ENCODE results near the gene KCNMA1. TPM values are rescaled to one million over a fixed set of nuclear protein-coding genes. Genes with fewer than 3 reads are reported as not detected.

KCNMA1 gene
- total RNA-seq, 1 donor from 2014 or later, result 41.3 TPM

GRCh38 chr10:77643795-77644468 is 6.3 kb upstream of the KCNMA1 start:
- ATAC-seq (peak; percentile 38 to 50), DNase-seq (peak; percentile 51)
- peaks cover 14% of the 10 kb centered on the region for H3K27me3 ChIP-seq (ENCODE audit: low read depth)
- H3K36me3 ChIP-seq, result no peaks in the 10 kb centered on the region
- no peaks in the 10 kb centered on the region for H3K9me3 ChIP-seq
- intact Hi-C loops (cut with DNase I), result loop anchor here (10.0 kb wide), 2 partner anchors 249 to 469 kb away; no protein-coding TSS in a partner anchor
- H3K4me3 ChIP-seq, result no peak overlapping the region
- no peaks in the 10 kb centered on the region for H3K4me1 ChIP-seq
- H3K27ac ChIP-seq, result no peak overlapping the region
- peak; percentile 56 for TF ChIP-seq CTCF (IDR thresholded peaks at IDR 0.05)

- DNase-seq (no peak), ATAC-seq (peak in 1 of 2 donors; percentile 63)
- H3K4me1 ChIP-seq, result peaks cover 2% of the 10 kb centered on the region
- H3K27ac ChIP-seq, result no peak overlapping the region
- TF ChIP-seq CTCF (IDR thresholded peaks at IDR 0.05), result peak; percentile 78
- H3K36me3 ChIP-seq, result no peaks in the 10 kb centered on the region
- no peak overlapping the region for H3K4me3 ChIP-seq
- no peaks in the 10 kb centered on the region for H3K9me3 ChIP-seq
- intact Hi-C loops (cut with DNase I), result loop anchor here (10.0 kb wide), 2 partner anchors 247 to 467 kb away; no protein-coding TSS in a partner anchor
- peaks cover 25% of the 10 kb centered on the region for H3K27me3 ChIP-seq (ENCODE audit: low read depth)
These were observed 4.3 kb upstream of the KCNMA1 start for GRCh38 chr10:77641788-77642397.

GRCh38 chr10:77641344-77641743 is 3.7 kb upstream of the KCNMA1 start:
- peaks cover 30% of the 10 kb centered on the region for H3K27me3 ChIP-seq (ENCODE audit: low read depth)
- no peak overlapping the region for H3K27ac ChIP-seq
- intact Hi-C loops (cut with DNase I), result loop anchor here (10.0 kb wide), 2 partner anchors 247 to 467 kb away; no protein-coding TSS in a partner anchor
- H3K36me3 ChIP-seq, result no peaks in the 10 kb centered on the region
- DNase-seq, result no peak
- TF ChIP-seq CTCF (IDR thresholded peaks at IDR 0.05), result no peak
- no peak overlapping the region for H3K4me3 ChIP-seq
- no peaks in the 10 kb centered on the region for H3K9me3 ChIP-seq
- H3K4me1 ChIP-seq, result peaks cover 4% of the 10 kb centered on the region
- peak in 1 of 2 donors; percentile 19 for ATAC-seq

- Histone ChIP-seq H3K27me3 (ENCODE audit: low read depth) (peaks cover 38% of the 10 kb centered on the region), H3K4me1 (peaks cover 4% of the 10 kb centered on the region), H3K9me3 (no peaks in the 10 kb centered on the region), H3K4me3 (no peak overlapping the region), H3K27ac (no peak overlapping the region), H3K36me3 (no peaks in the 10 kb centered on the region)
- ATAC-seq (no peak), DNase-seq (no peak)
- intact Hi-C loops (cut with DNase I), result loop anchor here (10.0 kb wide), 2 partner anchors 245 to 465 kb away; no protein-coding TSS in a partner anchor
- TF ChIP-seq CTCF (IDR thresholded peaks at IDR 0.05), result no peak
These were observed 2.6 kb upstream of the KCNMA1 start for GRCh38 chr10:77640167-77640566.

- H3K9me3 ChIP-seq, result no peaks in the 10 kb centered on the region
- H3K36me3 ChIP-seq, result no peaks in the 10 kb centered on the region
- intact Hi-C loops (cut with DNase I), result loop anchor here (10.0 kb wide), 3 partner anchors 145 to 465 kb away; no protein-coding TSS in a partner anchor
- no peak overlapping the region for H3K4me3 ChIP-seq
- DNase-seq, result no peak
- no peak overlapping the region for H3K27ac ChIP-seq
- TF ChIP-seq CTCF (IDR thresholded peaks at IDR 0.05), result no peak
- peaks cover 4% of the 10 kb centered on the region for H3K4me1 ChIP-seq
- no peak for ATAC-seq
- peaks cover 38% of the 10 kb centered on the region for H3K27me3 ChIP-seq (ENCODE audit: low read depth)
These were observed 2.1 kb upstream of the KCNMA1 start for GRCh38 chr10:77639756-77640155.
